ENCODE measurements around the gene FSIP1. TPM values are rescaled to one million over a fixed set of nuclear protein-coding genes. Genes with fewer than 3 reads are reported as not detected.

The FSIP1 gene
- total and polyA plus RNA-seq, 12 donors: 0.15 to 4.4 (median 0.89) TPM

DNA sequence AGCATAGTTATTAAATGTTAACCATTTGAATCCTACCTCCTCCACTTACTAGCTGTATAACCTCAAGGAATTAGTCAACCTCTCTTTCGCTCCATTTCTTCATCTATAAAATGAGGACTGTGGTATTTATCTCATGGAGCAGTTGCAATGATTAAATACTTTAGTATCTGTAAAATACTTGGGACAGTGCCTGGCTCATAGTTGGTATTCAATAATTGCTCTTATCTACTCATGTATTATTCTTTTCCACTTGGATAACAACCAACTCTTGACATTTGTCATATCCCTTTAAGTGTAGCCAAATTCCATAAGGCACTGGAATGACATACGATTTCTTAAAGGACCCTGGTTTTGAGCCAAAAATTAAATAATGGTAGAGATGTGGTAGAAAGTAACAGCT is 72.0 kb downstream of the FSIP1 start:
- no peak for TF ChIP-seq CTCF (IDR thresholded peaks at IDR 0.05)
- Histone ChIP-seq H3K9me3 (peaks cover 0 to 3% (median 0%) of the 10 kb centered on the region in 11 donors), H3K27ac (no peak overlapping the region), H3K4me3 (no peak overlapping the region), H3K27me3 (no peaks in the 10 kb centered on the region), H3K4me1 (no peaks in the 10 kb centered on the region), H3K36me3 (no peaks in the 10 kb centered on the region)
- WGBS, 2 donors: 9 to 13% methylated on average over 2 of the region's 2 CpGs
- ATAC-seq: no peak
- intact Hi-C loops (cut with DNase I): no loop called here
- no peak for DNase-seq

- ATAC-seq: no peak
- no peak for DNase-seq
- Histone ChIP-seq H3K27ac (no peak overlapping the region), H3K4me1 (no peaks in the 10 kb centered on the region), H3K27me3 (no peaks in the 10 kb centered on the region), H3K36me3 (no peaks in the 10 kb centered on the region), H3K4me3 (no peak overlapping the region), H3K9me3 (peaks cover 0 to 3% (median 0%) of the 10 kb centered on the region in 11 donors)
- no peak for TF ChIP-seq CTCF (IDR thresholded peaks at IDR 0.05)
- intact Hi-C loops (cut with DNase I): no loop called here
- 90 to 97% methylated on average over 4 of the region's 4 CpGs for WGBS, 2 donors
Measured at GRCh38 chr15:39709941-39710340, 72.7 kb downstream of the FSIP1 start.

- ATAC-seq (no peak), DNase-seq (no peak)
- no peak overlapping the region for H3K4me3 ChIP-seq
- no peaks in the 10 kb centered on the region for H3K4me1 ChIP-seq
- peaks cover 0 to 3% (median 0%) of the 10 kb centered on the region in 11 donors for H3K9me3 ChIP-seq
- TF ChIP-seq CTCF (IDR thresholded peaks at IDR 0.05): no peak
- no peaks in the 10 kb centered on the region for H3K27me3 ChIP-seq
- intact Hi-C loops (cut with DNase I): no loop called here
- WGBS, 2 donors: 84 to 86% methylated on average over 2 of the region's 2 CpGs
- H3K27ac ChIP-seq: no peak overlapping the region
- H3K36me3 ChIP-seq: no peaks in the 10 kb centered on the region
Measured at GRCh38 chr15:39706206-39706605, 76.4 kb downstream of the FSIP1 start.

DNA sequence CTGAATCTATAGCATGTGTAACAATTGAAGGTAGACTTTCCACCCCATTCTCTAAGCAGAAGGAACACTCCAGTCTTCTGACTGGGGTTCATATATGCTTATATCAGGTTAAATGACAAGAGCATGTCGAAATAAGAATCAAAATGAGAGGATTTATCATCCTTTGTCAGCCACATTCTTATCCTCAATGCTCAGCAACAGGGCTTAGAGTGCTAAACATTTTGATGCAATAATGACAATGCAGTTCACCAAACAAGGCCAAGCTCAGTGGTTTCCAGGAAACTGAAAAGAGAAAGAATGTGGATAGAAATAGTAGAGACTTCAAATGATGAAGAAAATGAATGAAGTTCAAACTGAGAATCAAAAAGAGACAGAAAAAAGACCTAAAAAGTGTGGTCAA is 78.0 kb downstream of the FSIP1 start:
- Histone ChIP-seq H3K27me3 (no peaks in the 10 kb centered on the region), H3K4me3 (no peak overlapping the region), H3K36me3 (no peaks in the 10 kb centered on the region), H3K27ac (no peak overlapping the region), H3K4me1 (no peaks in the 10 kb centered on the region), H3K9me3 (no peaks in the 10 kb centered on the region)
- intact Hi-C loops (cut with DNase I): no loop called here
- DNase-seq (no peak), ATAC-seq (no peak)
- 64 to 71% methylated on average over 1 of the region's 1 CpG for WGBS, 2 donors
- no peak for TF ChIP-seq CTCF (IDR thresholded peaks at IDR 0.05)

GRCh38 chr15:39704235-39704634 is 78.4 kb downstream of the FSIP1 start:
- TF ChIP-seq CTCF (IDR thresholded peaks at IDR 0.05): no peak
- DNase-seq: no peak
- Histone ChIP-seq H3K4me3 (no peak overlapping the region), H3K27me3 (no peaks in the 10 kb centered on the region), H3K27ac (no peak overlapping the region), H3K9me3 (no peaks in the 10 kb centered on the region), H3K4me1 (no peaks in the 10 kb centered on the region), H3K36me3 (no peaks in the 10 kb centered on the region)
- intact Hi-C loops (cut with DNase I): no loop called here
- 92 to 93% methylated on average over 5 of the region's 5 CpGs for WGBS, 2 donors
- ATAC-seq: no peak

Data from heart right ventricle (tissue), 16 donors.